HL-60 (cell line): ENCODE measurements around the gene GARRE1.

ENCODE experiments used
- SPI1 ChIP-seq: IDR thresholded peaks from 2 replicates; pipeline ENCODE4 v1.6.1; 2012; ENCODE audit warnings: low read depth, mild to moderate bottlenecking, borderline replicate concordance
- TF ChIP-seq, protein P1 (sequence below): IDR thresholded peaks from one replicate; pipeline ENCODE4 v1.5.1; 2011; ENCODE audit warnings: low read length, control low read depth, inconsistent platforms; ENCODE audit not compliant: insufficient read depth
- TF ChIP-seq, protein P2 (sequence below): IDR thresholded peaks from 2 replicates; pipeline ENCODE4 v1.6.1; 2012; ENCODE audit warnings: low read depth; ENCODE audit not compliant: insufficient replicate concordance

DNA sequence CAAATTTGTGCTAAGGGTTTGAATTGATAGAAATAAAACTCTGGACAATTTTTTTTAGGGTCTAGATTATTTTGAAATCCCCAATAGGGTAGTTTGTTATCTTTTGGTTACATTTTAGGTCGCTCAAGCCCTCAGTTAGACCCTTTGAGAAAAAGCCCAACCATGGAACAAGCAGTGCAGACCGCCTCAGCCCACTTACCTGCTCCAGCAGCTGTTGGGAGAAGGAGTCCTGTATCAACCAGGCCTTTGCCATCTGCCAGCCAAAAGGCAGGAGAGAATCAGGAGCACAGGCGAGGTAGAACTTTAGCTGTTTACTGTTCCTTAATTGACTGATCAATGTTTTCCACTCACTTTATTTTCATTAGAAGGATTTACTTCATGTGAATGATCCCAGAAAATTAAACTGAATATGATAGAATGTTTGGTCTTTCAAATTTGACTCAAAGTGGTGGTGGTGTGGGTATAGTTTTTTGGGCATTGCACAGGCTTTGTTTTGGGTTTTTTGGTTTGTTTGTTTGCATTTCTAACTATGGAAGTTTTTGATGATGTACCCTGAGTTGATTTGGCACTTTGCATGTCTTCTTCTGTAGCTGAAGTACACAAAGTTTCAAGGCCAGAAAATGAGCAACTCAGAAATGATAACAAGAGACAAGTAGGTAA, 39.2 kb upstream of the GARRE1 start:
- TF ChIP-seq, protein P1, sequence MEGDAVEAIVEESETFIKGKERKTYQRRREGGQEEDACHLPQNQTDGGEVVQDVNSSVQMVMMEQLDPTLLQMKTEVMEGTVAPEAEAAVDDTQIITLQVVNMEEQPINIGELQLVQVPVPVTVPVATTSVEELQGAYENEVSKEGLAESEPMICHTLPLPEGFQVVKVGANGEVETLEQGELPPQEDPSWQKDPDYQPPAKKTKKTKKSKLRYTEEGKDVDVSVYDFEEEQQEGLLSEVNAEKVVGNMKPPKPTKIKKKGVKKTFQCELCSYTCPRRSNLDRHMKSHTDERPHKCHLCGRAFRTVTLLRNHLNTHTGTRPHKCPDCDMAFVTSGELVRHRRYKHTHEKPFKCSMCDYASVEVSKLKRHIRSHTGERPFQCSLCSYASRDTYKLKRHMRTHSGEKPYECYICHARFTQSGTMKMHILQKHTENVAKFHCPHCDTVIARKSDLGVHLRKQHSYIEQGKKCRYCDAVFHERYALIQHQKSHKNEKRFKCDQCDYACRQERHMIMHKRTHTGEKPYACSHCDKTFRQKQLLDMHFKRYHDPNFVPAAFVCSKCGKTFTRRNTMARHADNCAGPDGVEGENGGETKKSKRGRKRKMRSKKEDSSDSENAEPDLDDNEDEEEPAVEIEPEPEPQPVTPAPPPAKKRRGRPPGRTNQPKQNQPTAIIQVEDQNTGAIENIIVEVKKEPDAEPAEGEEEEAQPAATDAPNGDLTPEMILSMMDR, result no peak
- TF ChIP-seq SPI1, result no peak
- TF ChIP-seq, protein P2, sequence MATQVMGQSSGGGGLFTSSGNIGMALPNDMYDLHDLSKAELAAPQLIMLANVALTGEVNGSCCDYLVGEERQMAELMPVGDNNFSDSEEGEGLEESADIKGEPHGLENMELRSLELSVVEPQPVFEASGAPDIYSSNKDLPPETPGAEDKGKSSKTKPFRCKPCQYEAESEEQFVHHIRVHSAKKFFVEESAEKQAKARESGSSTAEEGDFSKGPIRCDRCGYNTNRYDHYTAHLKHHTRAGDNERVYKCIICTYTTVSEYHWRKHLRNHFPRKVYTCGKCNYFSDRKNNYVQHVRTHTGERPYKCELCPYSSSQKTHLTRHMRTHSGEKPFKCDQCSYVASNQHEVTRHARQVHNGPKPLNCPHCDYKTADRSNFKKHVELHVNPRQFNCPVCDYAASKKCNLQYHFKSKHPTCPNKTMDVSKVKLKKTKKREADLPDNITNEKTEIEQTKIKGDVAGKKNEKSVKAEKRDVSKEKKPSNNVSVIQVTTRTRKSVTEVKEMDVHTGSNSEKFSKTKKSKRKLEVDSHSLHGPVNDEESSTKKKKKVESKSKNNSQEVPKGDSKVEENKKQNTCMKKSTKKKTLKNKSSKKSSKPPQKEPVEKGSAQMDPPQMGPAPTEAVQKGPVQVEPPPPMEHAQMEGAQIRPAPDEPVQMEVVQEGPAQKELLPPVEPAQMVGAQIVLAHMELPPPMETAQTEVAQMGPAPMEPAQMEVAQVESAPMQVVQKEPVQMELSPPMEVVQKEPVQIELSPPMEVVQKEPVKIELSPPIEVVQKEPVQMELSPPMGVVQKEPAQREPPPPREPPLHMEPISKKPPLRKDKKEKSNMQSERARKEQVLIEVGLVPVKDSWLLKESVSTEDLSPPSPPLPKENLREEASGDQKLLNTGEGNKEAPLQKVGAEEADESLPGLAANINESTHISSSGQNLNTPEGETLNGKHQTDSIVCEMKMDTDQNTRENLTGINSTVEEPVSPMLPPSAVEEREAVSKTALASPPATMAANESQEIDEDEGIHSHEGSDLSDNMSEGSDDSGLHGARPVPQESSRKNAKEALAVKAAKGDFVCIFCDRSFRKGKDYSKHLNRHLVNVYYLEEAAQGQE, result no peak
